Esophagus (tissue), 2 donors: ENCODE data around the gene SLC27A3. TPM values are rescaled to one million over a fixed set of nuclear protein-coding genes. Genes with fewer than 3 reads are reported as not detected.

Source experiments
- H3K27ac ChIP-seq, 2 donors: one replicate each; pipeline ENCODE4 v1.5.1; 2013; ENCODE audit warnings: low read depth in 2 of 2, mild to moderate bottlenecking in 2 of 2, inconsistent platforms in 1 of 2, low read length in 1 of 2, moderate library complexity in 1 of 2
- H3K27me3 ChIP-seq, 2 donors: one replicate each; pipeline ENCODE4 v1.6.1; 2013; ENCODE audit warnings: low read length in 2 of 2, control low read depth in 1 of 2, mild to moderate bottlenecking in 1 of 2; ENCODE audit not compliant: insufficient read depth in 2 of 2, control insufficient read depth in 1 of 2
- H3K36me3 ChIP-seq, 2 donors: one replicate each; pipeline ENCODE4 v1.6.1; 2013; ENCODE audit warnings: low read length in 1 of 2; ENCODE audit not compliant: control insufficient read depth in 2 of 2, insufficient read depth in 2 of 2
- H3K4me1 ChIP-seq, 2 donors: one replicate each; pipeline ENCODE4 v1.6.1; 2013; ENCODE audit warnings: low read length in 1 of 2; ENCODE audit not compliant: control insufficient read depth in 2 of 2, insufficient read depth in 2 of 2
- H3K4me3 ChIP-seq, 2 donors: one replicate each; pipeline ENCODE4 v1.5.1; 2013; ENCODE audit warnings: low read length in 2 of 2, mild to moderate bottlenecking in 2 of 2, low read depth in 1 of 2, moderate library complexity in 1 of 2
- H3K9me3 ChIP-seq, 2 donors: one replicate each; pipeline ENCODE4 v1.6.1; 2013; ENCODE audit warnings: mild to moderate bottlenecking in 2 of 2, low read depth in 1 of 2, low read length in 1 of 2, moderate library complexity in 1 of 2; ENCODE audit not compliant: control insufficient read depth in 2 of 2, insufficient read depth in 1 of 2
- WGBS, 2 donors: extraction: QIAGEN DNeasy Blood & Tissue Kit; methylation state at CpG; one replicate each; pipeline ENCODE4 v1.1.7; 2013; 5-methylcytosine and 5-hydroxymethylcytosine counted together
- polyA plus RNA-seq, 2 donors: library from polyadenylated mRNA; stranded (reverse); fragments of 200-250 nt; gene quantifications; one replicate each; pipeline ENCODE4 v1.2.3, GENCODE V29; 2013
- donor health status: healthy with polysubstance abuse.
- donor health status: Bipolar disorder and iron deficiency.

SLC27A3 gene
- polyA plus RNA-seq, 2 donors: 18.6 to 30.9 TPM

GRCh38 chr1:153796786-153797659 is 21.8 kb downstream of the SLC27A3 start:
- H3K4me3 ChIP-seq: no peak overlapping the region
- peaks cover 0 to 7% of the 10 kb centered on the region in 2 donors for H3K36me3 ChIP-seq
- H3K27me3 ChIP-seq: no peaks in the 10 kb centered on the region
- H3K9me3 ChIP-seq: no peaks in the 10 kb centered on the region
- no peak overlapping the region for H3K27ac ChIP-seq
- WGBS, 2 donors: 54 to 63% methylated on average over 26 of the region's 26 CpGs
- peaks cover 0 to under 1% of the 10 kb centered on the region in 2 donors for H3K4me1 ChIP-seq

GRCh38 chr1:153798468-153798780 is 23.2 kb downstream of the SLC27A3 start:
- Histone ChIP-seq H3K27ac (no peak overlapping the region), H3K36me3 (peaks cover 0 to 7% of the 10 kb centered on the region in 2 donors), H3K4me1 (no peaks in the 10 kb centered on the region), H3K9me3 (no peaks in the 10 kb centered on the region), H3K27me3 (no peaks in the 10 kb centered on the region), H3K4me3 (no peak overlapping the region)
- 70 to 71% methylated on average over 3 of the region's 3 CpGs for WGBS, 2 donors

GRCh38 chr1:153799016-153799415 is 23.8 kb downstream of the SLC27A3 start:
- Histone ChIP-seq H3K4me3 (no peak overlapping the region), H3K36me3 (peaks cover 0 to 7% of the 10 kb centered on the region in 2 donors), H3K27me3 (no peaks in the 10 kb centered on the region), H3K9me3 (no peaks in the 10 kb centered on the region), H3K4me1 (no peaks in the 10 kb centered on the region), H3K27ac (no peak overlapping the region)
- WGBS, 2 donors: 77 to 90% methylated on average over 4 of the region's 4 CpGs

DNA sequence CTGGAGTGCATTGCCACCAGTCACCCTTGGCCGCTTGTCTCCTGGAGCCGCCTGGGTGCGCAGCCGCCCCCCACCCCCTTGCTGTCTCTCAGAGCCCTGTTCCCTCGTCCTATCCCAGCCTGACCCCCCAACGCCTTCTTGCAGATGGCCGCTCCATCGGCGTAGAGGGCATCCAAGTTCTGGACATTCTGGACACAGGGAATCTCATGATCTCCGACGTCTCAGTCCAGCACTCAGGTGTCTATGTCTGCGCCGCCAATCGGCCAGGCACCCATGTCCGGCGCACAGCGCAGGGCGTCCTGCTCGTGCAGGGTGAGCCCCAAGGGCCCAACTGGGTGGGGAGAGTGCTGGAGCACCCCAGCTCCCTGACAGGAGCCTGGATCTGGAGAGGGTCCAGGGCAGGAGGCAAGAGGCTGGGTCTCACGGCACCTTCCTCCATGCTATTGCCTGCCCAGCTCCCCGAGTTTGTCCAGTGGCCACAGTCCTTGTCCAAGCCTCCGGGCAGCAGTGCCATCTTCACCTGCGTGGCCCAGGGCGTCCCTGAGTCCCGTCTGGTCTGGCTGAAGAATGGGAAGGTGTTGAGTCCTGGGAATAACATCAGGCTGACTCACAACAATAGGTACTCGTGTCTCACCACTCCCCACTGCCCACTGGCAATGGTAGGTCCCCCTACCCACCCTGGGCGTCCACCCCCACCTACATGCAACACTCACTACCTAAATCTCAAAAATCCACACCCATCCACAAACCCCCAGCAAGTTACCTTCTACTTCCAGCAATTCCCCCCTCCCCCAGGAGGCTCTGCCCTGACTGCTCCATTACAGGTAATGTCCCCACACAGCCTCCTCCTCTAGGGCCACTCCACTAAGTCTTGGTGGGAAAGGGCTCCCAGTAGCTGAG is 24.6 kb downstream of the SLC27A3 start:
- Histone ChIP-seq H3K9me3 (no peaks in the 10 kb centered on the region), H3K27ac (no peak overlapping the region), H3K4me1 (no peaks in the 10 kb centered on the region), H3K36me3 (peaks cover 0 to 7% of the 10 kb centered on the region in 2 donors), H3K27me3 (no peaks in the 10 kb centered on the region), H3K4me3 (no peak overlapping the region)
- 87 to 92% methylated on average over 27 of the region's 27 CpGs for WGBS, 2 donors

DNA sequence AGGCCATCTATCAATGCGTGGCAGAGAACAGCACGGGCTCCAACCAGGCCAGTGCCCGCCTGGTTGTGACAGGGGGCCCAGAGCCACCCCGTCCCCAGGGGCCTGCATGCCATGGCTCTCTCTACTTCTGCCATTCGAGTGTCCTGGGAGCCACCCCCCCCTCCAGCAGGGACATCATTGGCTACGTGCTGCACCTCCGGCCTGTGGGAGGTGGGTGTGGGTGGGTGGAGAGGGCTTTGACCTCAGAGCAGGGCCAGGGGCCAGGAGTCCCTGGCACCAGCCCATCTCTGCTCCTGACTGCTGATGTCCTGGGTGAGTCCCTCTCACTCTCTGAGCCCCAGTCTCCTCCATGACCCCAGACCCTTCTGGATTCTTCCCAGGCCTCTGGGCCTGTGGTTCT is 25.3 kb downstream of the SLC27A3 start:
- no peak overlapping the region for H3K4me3 ChIP-seq
- H3K27ac ChIP-seq: no peak overlapping the region
- H3K27me3 ChIP-seq: no peaks in the 10 kb centered on the region
- peaks cover 0 to 7% of the 10 kb centered on the region in 2 donors for H3K36me3 ChIP-seq
- H3K4me1 ChIP-seq: no peaks in the 10 kb centered on the region
- WGBS, 2 donors: 76 to 86% methylated on average over 7 of the region's 7 CpGs
- no peaks in the 10 kb centered on the region for H3K9me3 ChIP-seq

- peaks cover 0 to 7% of the 10 kb centered on the region in 2 donors for H3K36me3 ChIP-seq
- no peaks in the 10 kb centered on the region for H3K9me3 ChIP-seq
- 94 to 98% methylated on average over 6 of the region's 6 CpGs for WGBS, 2 donors
- no peak overlapping the region for H3K27ac ChIP-seq
- H3K27me3 ChIP-seq: no peaks in the 10 kb centered on the region
- no peak overlapping the region for H3K4me3 ChIP-seq
- H3K4me1 ChIP-seq: no peaks in the 10 kb centered on the region
These were observed 25.9 kb downstream of the SLC27A3 start for GRCh38 chr1:153801028-153801625.

DNA sequence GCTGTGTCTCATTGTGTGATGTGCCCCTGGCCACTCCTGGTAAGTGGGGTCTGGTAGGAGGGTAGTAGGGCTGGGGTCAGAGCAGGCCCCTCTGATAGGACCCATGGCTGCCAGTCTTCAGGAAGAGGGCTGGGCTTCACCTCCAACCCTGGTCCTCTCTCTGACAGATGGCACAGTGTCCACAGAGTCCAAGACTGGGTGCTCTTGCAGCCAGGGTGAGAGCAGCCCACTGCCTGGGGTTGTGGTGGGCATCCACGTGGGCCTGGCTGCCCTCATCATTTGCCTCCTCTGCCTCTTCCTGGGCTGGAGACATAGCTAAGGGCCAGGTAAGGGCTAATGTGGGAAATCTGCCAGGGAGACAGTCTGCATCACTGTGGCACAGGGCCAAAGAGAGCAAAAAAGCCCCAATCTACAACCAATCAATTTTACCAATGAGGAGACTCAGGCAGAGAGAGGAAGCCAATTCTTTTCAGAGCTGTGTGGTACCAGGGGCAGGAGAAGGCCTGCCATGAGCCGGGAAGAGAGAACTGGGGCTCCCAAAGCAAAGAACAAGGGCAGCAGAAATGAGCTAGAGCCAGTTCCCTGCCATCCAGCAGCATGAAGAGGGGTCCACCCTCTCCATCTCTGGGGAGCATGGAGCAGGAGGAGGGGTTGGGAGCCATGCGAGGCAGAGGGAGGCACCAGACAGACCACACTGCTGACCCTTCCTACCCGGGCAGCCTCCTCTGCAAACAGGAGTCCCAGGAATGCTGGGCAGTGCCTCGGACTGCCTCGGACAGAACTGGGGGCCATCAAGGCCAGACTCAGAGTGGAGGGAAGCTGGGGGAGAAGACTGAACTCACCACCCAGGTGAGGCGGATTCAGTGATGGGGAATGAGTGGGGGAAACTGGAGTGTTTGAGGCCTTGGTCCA is 26.8 kb downstream of the SLC27A3 start:
- WGBS, 2 donors: 89 to 90% methylated on average over 7 of the region's 7 CpGs
- Histone ChIP-seq H3K36me3 (peaks cover 0 to 7% of the 10 kb centered on the region in 2 donors), H3K4me1 (no peaks in the 10 kb centered on the region), H3K27ac (no peak overlapping the region), H3K4me3 (no peak overlapping the region), H3K9me3 (no peaks in the 10 kb centered on the region), H3K27me3 (no peaks in the 10 kb centered on the region)

DNA sequence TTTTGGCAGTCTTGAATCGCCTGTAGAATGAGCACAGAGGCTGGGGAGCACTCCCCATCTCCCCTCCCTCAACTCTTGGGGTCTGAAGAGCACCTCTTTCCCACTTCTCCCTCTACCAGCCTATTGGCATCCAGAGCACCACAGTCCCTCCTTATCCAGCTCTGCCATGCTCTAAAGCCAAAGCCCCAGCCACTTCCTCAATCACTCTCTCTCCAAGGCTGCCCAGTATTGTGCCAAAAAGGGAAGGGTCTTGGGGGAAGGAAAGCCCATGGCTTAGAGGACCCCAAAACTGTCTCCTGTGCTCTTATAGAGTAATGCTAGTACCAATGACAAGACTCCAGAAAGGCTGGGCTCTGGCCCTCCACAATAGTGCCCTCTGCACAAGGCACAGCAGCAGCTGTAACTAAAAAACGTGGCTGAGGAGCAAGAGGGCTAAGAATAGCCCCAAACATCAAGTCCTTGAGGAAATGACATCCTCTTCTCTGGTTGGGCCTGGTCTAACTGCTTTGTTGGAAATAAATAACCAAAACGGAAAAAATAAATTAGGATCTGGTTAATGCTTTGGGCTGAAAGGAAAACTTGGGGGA is 28.4 kb downstream of the SLC27A3 start:
- H3K27ac ChIP-seq: no peak overlapping the region
- peaks cover 0 to 12% of the 10 kb centered on the region in 2 donors for H3K36me3 ChIP-seq
- no peaks in the 10 kb centered on the region for H3K4me1 ChIP-seq
- H3K9me3 ChIP-seq: no peaks in the 10 kb centered on the region
- H3K4me3 ChIP-seq: no peak overlapping the region
- 73 to 74% methylated on average over 3 of the region's 3 CpGs for WGBS, 2 donors
- H3K27me3 ChIP-seq: no peaks in the 10 kb centered on the region
